KMS-11 (cell line): Measurements from ENCODE around the gene SLC6A9.

Source experiments
- H2AFZ ChIP-seq: fragments of 200-600 bp; sonication (generic); 2 replicates; pipeline ENCODE4 v1.6.1; 2016; ENCODE audit warnings: antibody characterized with exemption, mixed run types, low read depth
- H3K27ac ChIP-seq: fragments of 200-600 bp; sonication (generic); 2 replicates; pipeline ENCODE4 v1.6.1; 2016; ENCODE audit warnings: mild to moderate bottlenecking, mixed run types
- H3K27me3 ChIP-seq: fragments of 200-600 bp; sonication (generic); 2 replicates; pipeline ENCODE4 v1.6.1; 2017; ENCODE audit warnings: mild to moderate bottlenecking, low read depth, mixed run types, moderate library complexity; ENCODE audit not compliant: insufficient read depth
- H3K36me3 ChIP-seq: fragments of 200-600 bp; sonication (generic); 2 replicates; pipeline ENCODE4 v1.6.1; 2017; ENCODE audit warnings: mild to moderate bottlenecking, mixed run types; ENCODE audit not compliant: insufficient read depth
- H3K4me1 ChIP-seq: fragments of 200-600 bp; sonication (generic); 2 replicates; pipeline ENCODE4 v1.6.1; 2016; ENCODE audit warnings: mild to moderate bottlenecking, low read depth, mixed run types; ENCODE audit not compliant: poor library complexity, severe bottlenecking
- H3K4me2 ChIP-seq: fragments of 200-600 bp; sonication (generic); 2 replicates; pipeline ENCODE4 v1.7.0; 2016; ENCODE audit warnings: mild to moderate bottlenecking, mixed run types
- H3K4me3 ChIP-seq: fragments of 200-600 bp; sonication (generic); IDR thresholded peaks from 2 replicates; pipeline ENCODE4 v1.6.1; 2017; ENCODE audit warnings: low read depth, low read length, mixed read lengths; ENCODE audit not compliant: insufficient read depth
- H3K79me2 ChIP-seq: fragments of 200-600 bp; sonication (generic); 2 replicates; pipeline ENCODE4 v1.6.1; 2016; ENCODE audit warnings: low read depth, mixed run types; ENCODE audit not compliant: insufficient read depth
- H3K9ac ChIP-seq: fragments of 200-600 bp; sonication (generic); 2 replicates; pipeline ENCODE4 v1.6.1; 2016; ENCODE audit warnings: mild to moderate bottlenecking, mixed run types
- H4K20me1 ChIP-seq: fragments of 200-600 bp; sonication (generic); 2 replicates; pipeline ENCODE4 v1.6.1; 2016; ENCODE audit warnings: mild to moderate bottlenecking, mixed run types; ENCODE audit not compliant: insufficient read depth
- CTCF ChIP-seq: fragments of 200-600 bp; sonication (generic); conservative IDR thresholded peaks from 2 replicates; pipeline ENCODE4 v1.6.1; 2017; ENCODE audit warnings: low read depth, mild to moderate bottlenecking, antibody characterized with exemption, low read length, moderate library complexity, mixed read lengths

The SLC6A9 gene

GRCh38 chr1:44025816-44026215 lies 5.4 kb downstream of the SLC6A9 start:
- peaks cover 14% of the 10 kb centered on the region for H3K4me1 ChIP-seq
- no peaks in the 10 kb centered on the region for H4K20me1 ChIP-seq
- H3K79me2 ChIP-seq, result no peaks in the 10 kb centered on the region
- no peak overlapping the region for H3K4me2 ChIP-seq
- no peak for TF ChIP-seq CTCF
- H3K36me3 ChIP-seq, result no peaks in the 10 kb centered on the region
- H3K9ac ChIP-seq, result no peak overlapping the region
- no peaks in the 10 kb centered on the region for H3K27me3 ChIP-seq
- no peak overlapping the region for H3K4me3 ChIP-seq
- H2AFZ ChIP-seq, result no peak overlapping the region
- no peak overlapping the region for H3K27ac ChIP-seq

- no peaks in the 10 kb centered on the region for H3K36me3 ChIP-seq
- no peaks in the 10 kb centered on the region for H3K79me2 ChIP-seq
- peaks cover 14% of the 10 kb centered on the region for H3K4me1 ChIP-seq
- no peak overlapping the region for H3K27ac ChIP-seq
- H3K4me2 ChIP-seq, result no peak overlapping the region
- H3K27me3 ChIP-seq, result no peaks in the 10 kb centered on the region
- TF ChIP-seq CTCF, result no peak
- H2AFZ ChIP-seq, result no peak overlapping the region
- H3K4me3 ChIP-seq, result no peak overlapping the region
- H3K9ac ChIP-seq, result no peak overlapping the region
- H4K20me1 ChIP-seq, result no peaks in the 10 kb centered on the region
Observed at GRCh38 chr1:44024903-44025525, 6.2 kb downstream of the SLC6A9 start.

- H3K27me3 ChIP-seq, result no peaks in the 10 kb centered on the region
- H3K79me2 ChIP-seq, result no peaks in the 10 kb centered on the region
- H3K4me1 ChIP-seq, result peaks cover 11% of the 10 kb centered on the region
- no peak overlapping the region for H3K9ac ChIP-seq
- no peak overlapping the region for H3K27ac ChIP-seq
- no peak overlapping the region for H2AFZ ChIP-seq
- H3K36me3 ChIP-seq, result no peaks in the 10 kb centered on the region
- no peaks in the 10 kb centered on the region for H4K20me1 ChIP-seq
- no peak overlapping the region for H3K4me3 ChIP-seq
- H3K4me2 ChIP-seq, result no peak overlapping the region
- no peak for TF ChIP-seq CTCF
Observed at GRCh38 chr1:44024031-44024902, 7.0 kb downstream of the SLC6A9 start.

- no peak overlapping the region for H3K9ac ChIP-seq
- no peaks in the 10 kb centered on the region for H3K36me3 ChIP-seq
- H3K4me2 ChIP-seq, result no peak overlapping the region
- H3K4me1 ChIP-seq, result no peaks in the 10 kb centered on the region
- no peaks in the 10 kb centered on the region for H4K20me1 ChIP-seq
- H3K27me3 ChIP-seq, result no peaks in the 10 kb centered on the region
- H3K79me2 ChIP-seq, result no peaks in the 10 kb centered on the region
- H3K4me3 ChIP-seq, result no peak overlapping the region
- no peak overlapping the region for H3K27ac ChIP-seq
- no peak overlapping the region for H2AFZ ChIP-seq
- no peak for TF ChIP-seq CTCF
Observed at GRCh38 chr1:44021581-44022321, 9.5 kb downstream of the SLC6A9 start.
